GM19240 (cell line): ENCODE measurements around the gene CCDC106.

Source experiments
- DNase-seq: peaks from one replicate; pipeline ENCODE4 v3.0.0; 2011; ENCODE audit warnings: low spot score; ENCODE audit not compliant: insufficient read length

CCDC106 gene

GRCh38 chr19:55613930-55614710 lies 33.9 kb upstream of the CCDC106 start:
- DNase-seq, result no peak

GRCh38 chr19:55614711-55615542 lies 33.1 kb upstream of the CCDC106 start:
- DNase-seq, result no peak

DNA sequence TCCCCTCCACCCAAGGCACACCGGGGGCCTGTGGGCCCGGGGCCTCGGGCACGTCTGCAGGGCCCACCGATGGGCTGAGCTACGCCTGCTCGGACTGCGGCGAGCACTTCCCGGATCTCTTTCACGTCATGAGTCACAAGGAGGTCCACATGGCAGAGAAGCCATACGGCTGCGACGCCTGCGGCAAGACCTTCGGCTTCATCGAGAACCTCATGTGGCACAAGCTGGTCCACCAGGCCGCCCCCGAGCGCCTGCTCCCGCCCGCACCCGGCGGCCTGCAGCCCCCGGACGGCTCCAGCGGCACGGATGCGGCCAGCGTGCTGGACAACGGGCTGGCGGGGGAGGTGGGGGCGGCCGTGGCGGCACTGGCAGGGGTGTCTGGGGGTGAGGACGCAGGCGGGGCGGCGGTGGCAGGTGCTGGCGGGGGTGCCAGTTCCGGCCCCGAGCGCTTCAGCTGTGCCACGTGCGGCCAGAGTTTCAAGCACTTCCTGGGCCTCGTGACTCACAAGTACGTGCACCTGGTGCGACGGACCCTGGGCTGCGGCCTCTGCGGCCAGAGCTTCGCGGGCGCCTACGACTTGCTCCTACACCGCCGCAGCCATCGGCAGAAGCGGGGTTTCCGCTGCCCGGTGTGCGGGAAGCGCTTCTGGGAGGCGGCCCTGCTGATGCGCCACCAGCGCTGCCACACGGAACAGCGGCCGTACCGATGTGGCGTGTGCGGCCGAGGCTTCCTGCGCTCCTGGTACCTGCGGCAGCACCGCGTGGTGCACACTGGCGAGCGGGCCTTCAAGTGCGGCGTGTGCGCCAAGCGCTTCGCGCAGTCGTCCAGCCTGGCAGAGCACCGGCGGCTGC lies 32.2 kb upstream of the CCDC106 start:
- DNase-seq, result no peak

GRCh38 chr19:55616395-55616875 lies 31.6 kb upstream of the CCDC106 start:
- DNase-seq, result no peak

DNA sequence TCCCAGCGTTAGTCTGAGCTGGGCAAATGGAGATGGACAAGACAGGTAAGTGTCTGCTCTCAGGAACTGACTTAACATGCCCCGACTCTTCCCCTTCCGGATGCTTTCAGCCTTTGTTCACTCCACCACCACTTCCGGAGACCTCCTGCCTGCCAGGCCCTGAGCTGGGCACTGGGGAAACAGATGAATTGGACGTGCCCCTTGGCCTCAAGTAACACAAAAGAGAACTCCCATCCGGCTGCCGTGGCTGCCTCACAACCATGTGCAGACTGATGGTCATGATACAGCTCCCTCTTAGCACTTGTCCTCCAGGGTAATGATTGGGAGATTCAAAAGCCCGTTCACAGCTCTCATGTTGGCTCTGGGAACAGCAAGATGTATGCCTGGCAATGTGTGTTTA lies 30.6 kb upstream of the CCDC106 start:
- DNase-seq, result no peak

DNA sequence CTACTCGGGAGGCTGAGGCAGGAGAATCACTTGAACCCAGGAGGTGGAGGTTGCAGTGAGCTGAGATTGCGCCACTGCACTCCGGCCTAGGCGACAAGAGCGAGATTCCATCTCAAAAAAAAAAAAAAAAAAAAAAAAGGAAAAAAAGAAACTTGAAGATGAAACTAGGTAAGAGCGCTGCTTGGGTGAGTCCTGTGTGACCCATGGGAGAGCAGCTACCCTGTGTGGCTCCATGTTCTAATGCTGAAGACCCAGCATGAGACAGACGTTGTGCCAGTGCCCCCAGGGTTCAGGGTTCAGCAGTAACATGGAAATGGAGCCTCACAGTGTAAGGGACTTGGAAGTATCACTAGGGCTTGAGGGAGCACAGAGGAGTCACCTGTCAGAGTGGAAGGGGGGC lies 29.6 kb upstream of the CCDC106 start:
- no peak for DNase-seq

DNA sequence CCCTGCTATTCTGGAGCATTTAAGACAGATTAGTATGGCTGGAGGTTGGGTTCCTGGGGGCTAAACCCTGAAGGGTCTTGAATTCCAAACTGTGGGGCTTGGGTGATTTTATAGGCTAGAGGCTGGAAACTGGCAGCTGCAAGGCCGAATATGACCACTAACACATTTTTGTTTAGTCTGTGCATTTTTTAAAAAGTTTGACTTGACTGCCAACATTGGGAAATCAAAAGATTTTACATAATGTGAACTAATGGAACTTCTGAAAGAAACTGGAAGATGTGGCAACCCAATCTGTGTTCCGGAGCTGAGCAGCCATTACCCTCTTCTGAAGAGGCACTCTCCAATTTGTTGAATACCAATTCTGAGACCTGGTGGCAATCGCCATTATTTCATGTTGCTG lies 28.7 kb upstream of the CCDC106 start:
- no peak for DNase-seq

GRCh38 chr19:55620410-55621204 lies 27.4 kb upstream of the CCDC106 start:
- no peak for DNase-seq

DNA sequence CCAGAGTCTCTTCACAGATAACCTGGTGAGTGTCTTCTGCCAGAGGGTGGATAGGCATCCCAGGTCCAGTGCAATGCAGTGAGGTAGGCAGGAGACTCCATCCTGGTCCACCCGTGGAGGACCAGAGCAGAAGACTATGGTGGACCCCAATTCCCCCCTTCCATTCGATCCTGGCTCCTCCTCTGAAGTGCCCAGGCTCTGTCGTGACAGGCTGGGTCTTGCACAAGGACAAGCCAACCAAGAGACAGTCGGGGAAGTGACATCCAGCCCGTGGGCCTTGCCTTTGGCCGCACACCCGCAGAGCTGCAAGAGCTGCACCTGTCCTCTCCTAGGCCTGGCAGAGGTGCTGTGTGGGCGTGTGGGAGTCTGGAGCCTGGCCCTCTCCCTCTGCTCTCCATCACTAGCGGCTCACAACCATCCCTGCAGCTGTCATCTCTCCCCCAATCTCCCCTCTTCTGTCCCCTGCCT lies 26.8 kb upstream of the CCDC106 start:
- no peak for DNase-seq

DNA sequence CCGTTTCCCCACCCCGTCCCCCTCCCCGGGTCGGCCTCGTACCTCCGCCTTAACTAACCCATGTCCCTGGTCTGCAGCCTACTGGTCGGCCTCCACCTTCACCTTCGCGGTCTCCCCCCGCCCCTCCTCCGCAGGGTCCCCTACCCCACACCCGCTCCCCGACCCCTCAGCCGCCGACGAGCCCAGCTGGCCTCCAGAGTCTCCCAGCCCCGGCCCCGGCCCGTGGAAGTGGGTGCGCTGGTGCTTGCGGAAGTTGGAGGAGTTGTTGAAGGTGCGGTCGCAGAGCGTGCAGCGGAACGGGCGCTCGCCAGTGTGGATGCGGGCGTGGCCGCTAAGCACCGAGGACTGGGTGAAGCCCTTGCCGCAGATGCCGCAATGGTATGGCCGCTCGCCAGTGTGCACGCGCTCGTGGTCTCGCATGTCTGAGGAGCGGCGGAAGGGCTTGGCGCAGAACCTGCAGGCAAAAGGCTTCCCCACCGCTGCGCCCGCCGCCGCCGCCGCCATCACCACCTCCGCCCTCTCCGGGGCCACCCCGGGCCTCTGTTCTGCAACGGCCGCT lies 26.3 kb upstream of the CCDC106 start:
- DNase-seq, result no peak

GRCh38 chr19:55622242-55622969 lies 25.6 kb upstream of the CCDC106 start:
- no peak for DNase-seq

- DNase-seq, result no peak
Measured at GRCh38 chr19:55623130-55623529, 24.9 kb upstream of the CCDC106 start.

- no peak for DNase-seq
Measured at GRCh38 chr19:55623561-55623960, 24.5 kb upstream of the CCDC106 start.

DNA sequence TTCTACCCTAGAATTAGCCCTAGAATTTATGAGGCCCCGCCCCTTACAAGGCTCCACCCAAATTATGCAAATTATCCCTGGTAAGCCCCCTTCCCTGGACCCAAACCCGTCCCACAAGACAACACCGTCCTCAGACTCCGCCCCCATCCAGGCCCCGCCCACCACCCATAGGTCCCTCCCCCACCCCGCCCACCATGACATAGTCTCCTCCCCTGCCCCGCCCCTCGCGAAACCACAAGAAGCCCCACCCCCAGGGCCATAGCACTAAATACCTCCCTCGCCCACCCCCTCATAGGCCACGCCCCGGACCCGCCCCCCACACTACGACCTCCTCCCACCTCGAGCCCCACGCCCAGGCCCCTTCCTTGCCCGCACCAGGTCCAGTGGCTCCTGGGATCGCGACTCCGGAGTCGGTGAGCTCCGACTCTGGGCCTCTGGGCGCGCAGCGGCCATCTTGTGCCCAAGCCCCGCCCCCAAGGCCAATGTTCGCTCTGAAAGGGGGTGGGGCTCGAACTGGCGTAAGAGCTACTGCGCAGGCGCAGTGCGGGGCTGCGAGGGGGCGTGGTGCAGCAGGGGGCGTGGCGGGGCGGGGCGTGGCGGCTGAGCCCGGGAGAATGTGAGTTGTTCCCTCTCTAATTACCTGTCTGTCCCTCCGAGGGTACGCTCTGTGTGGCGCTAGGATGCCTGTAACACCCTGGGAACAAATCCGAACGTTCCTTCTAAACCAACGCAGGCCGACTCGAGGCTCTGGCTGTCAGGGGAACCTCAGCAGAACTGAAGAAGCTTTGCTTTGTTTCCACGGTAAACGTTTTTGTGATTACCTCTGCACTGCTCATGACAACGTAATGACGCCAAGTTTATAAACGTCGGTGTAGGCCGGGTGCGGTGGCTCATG lies 23.7 kb upstream of the CCDC106 start, which contains the start of gene ZNF784:
ZNF784 (minus strand) TSS at position 458 of the 895 bp plus-strand sequence; CDS start at position 453, 5 bp downstream.
- DNase-seq, result peak; percentile 92

- DNase-seq, result no peak
Measured at GRCh38 chr19:55625004-55625326, 23.0 kb upstream of the CCDC106 start.

DNA sequence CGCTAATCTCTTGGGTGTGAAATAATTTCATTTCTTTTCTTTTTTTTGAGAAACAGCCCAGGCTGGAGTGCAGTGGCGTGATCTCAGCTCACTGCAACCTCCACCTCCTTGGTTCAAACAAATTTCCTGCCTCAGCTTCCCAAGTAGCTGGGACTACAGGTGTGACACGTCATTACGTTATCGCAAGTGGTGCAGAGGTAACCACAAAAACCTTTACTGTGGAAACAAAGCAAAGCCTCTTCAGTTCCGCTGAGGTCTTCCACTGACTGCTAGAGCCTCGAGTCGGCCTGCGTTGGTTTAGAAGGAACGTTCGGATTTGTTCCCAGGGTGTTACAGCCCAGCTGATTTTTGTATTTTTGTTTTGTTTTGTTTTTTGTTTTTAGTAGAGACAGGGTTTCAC lies 21.7 kb upstream of the CCDC106 start:
- no peak for DNase-seq

GRCh38 chr19:55632463-55632834 lies 15.6 kb upstream of the CCDC106 start:
- no peak for DNase-seq

GRCh38 chr19:55633861-55634260 lies 14.2 kb upstream of the CCDC106 start:
- no peak for DNase-seq

GRCh38 chr19:55635334-55635717 lies 12.7 kb upstream of the CCDC106 start:
- DNase-seq, result no peak
